EH (cell line): Measurements from ENCODE around the gene KCNQ1.

Experiments used
- DNase-seq: peaks from one replicate; pipeline ENCODE4 v3.0.0-alpha.2; 2015; ENCODE audit warnings: low read depth

KCNQ1 gene

GRCh38 chr11:2883979-2884815 is 439.4 kb downstream of the KCNQ1 start:
- peak; percentile 55 for DNase-seq

- DNase-seq: peak; percentile 64
These were observed 440.3 kb downstream of the KCNQ1 start for GRCh38 chr11:2885017-2885677.

- DNase-seq: peak; percentile 80
These were observed 440.9 kb downstream of the KCNQ1 start, which contains the start of gene CDKN1C for GRCh38 chr11:2885678-2886081. TSS of gene CDKN1C (minus strand) at chr11:2885775. CDS start at chr11:2885456, 319 bp downstream.

GRCh38 chr11:2886191-2886894 is 441.5 kb downstream of the KCNQ1 start:
- peak; percentile 28 for DNase-seq

GRCh38 chr11:2886936-2887335 is 442.1 kb downstream of the KCNQ1 start:
- no peak for DNase-seq

- no peak for DNase-seq
These were observed 442.8 kb downstream of the KCNQ1 start for GRCh38 chr11:2887515-2888195.

- DNase-seq: peak; percentile 83
These were observed 443.6 kb downstream of the KCNQ1 start for GRCh38 chr11:2888266-2888968.

- no peak for DNase-seq
These were observed 444.8 kb downstream of the KCNQ1 start for GRCh38 chr11:2889362-2890273.

GRCh38 chr11:2890466-2891294 is 445.9 kb downstream of the KCNQ1 start:
- DNase-seq: peak; percentile 45

- peak; percentile 17 for DNase-seq
These were observed 446.8 kb downstream of the KCNQ1 start for GRCh38 chr11:2891326-2892214.

GRCh38 chr11:2892215-2892966 is 447.6 kb downstream of the KCNQ1 start:
- peak; percentile 75 for DNase-seq

GRCh38 chr11:2892967-2893528 is 448.2 kb downstream of the KCNQ1 start:
- no peak for DNase-seq

- no peak for DNase-seq
These were observed 449.1 kb downstream of the KCNQ1 start for GRCh38 chr11:2893935-2894334.

GRCh38 chr11:2896047-2896446 is 451.2 kb downstream of the KCNQ1 start:
- no peak for DNase-seq

GRCh38 chr11:2897048-2897447 is 452.2 kb downstream of the KCNQ1 start:
- DNase-seq: no peak

- DNase-seq: peak; percentile 93
These were observed 453.7 kb downstream of the KCNQ1 start for GRCh38 chr11:2898366-2899079.
